Sigmoid colon (tissue), 4 donors: Measurements from ENCODE around the gene SH3TC1.

Experiments
- EP300 ChIP-seq, 4 donors: sonication (generic); formaldehyde crosslinking; IDR thresholded peaks; one replicate each; pipeline ENCODE4 v1.6.1; 2017; ENCODE audit warnings: antibody characterized with exemption in 4 of 4
- POLR2A ChIP-seq, 2 donors: fragments of 450-650 bp; IDR thresholded peaks; one replicate each; pipeline ENCODE4 v1.6.1; 2016; ENCODE audit warnings: antibody characterized with exemption in 2 of 2, mild to moderate bottlenecking in 2 of 2, moderate library complexity in 2 of 2
- TF ChIP-seq, protein P1 (sequence below), 4 experiments: fragments of 450-650 bp in 3 of 4; fragments of 200-600 bp in 1 of 4; IDR thresholded peaks; one replicate each; pipeline ENCODE4 v1.5.1; 2016 to 2019; ENCODE audit warnings: antibody characterized with exemption in 4 of 4, mild to moderate bottlenecking in 3 of 4, moderate library complexity in 2 of 4

DNA sequence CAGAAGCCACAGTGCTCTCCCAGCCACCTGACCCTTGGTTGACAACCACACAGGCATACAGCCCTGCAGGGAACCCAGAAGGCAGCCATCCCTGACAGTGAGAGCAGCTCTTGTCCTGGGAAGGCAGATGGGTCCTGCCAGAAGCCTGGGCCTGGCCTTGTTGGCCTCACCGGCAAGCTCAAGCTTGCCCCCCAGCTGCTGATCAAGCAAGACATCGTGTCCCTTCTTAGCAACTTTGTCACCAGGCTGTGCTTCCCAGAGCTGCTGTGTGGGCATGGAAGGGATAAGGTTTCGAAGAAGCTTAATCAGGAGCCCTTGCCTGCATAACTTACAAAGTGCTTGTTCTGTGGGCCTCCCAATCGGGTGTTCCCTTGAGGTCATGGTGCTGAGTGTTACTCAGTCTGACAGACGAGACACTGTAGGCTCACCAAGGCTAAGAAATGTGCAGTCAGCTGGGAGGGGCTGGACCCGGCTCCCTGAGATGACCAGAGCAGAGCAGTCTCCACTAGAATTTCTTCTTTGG, 33.7 kb upstream of the SH3TC1 start:
- TF ChIP-seq POLR2A (IDR thresholded peaks at IDR 0.05) = no peak
- TF ChIP-seq, protein P1, sequence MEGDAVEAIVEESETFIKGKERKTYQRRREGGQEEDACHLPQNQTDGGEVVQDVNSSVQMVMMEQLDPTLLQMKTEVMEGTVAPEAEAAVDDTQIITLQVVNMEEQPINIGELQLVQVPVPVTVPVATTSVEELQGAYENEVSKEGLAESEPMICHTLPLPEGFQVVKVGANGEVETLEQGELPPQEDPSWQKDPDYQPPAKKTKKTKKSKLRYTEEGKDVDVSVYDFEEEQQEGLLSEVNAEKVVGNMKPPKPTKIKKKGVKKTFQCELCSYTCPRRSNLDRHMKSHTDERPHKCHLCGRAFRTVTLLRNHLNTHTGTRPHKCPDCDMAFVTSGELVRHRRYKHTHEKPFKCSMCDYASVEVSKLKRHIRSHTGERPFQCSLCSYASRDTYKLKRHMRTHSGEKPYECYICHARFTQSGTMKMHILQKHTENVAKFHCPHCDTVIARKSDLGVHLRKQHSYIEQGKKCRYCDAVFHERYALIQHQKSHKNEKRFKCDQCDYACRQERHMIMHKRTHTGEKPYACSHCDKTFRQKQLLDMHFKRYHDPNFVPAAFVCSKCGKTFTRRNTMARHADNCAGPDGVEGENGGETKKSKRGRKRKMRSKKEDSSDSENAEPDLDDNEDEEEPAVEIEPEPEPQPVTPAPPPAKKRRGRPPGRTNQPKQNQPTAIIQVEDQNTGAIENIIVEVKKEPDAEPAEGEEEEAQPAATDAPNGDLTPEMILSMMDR (IDR thresholded peaks at IDR 0.05) = no peak
- TF ChIP-seq EP300 (IDR thresholded peaks at IDR 0.05) = no peak
